Limb (tissue), 2 donors: ENCODE data around the gene PLPP4.

Experiments used
- DNase-seq, 2 donors: peaks; one replicate each; pipeline ENCODE4 v3.0.0-alpha.2; 2016; ENCODE audit errors: extremely low spot score in 2 of 2

Gene PLPP4

GRCh38 chr10:120456143-120456625 lies 843 bp upstream of the PLPP4 start:
- no peak for DNase-seq

DNA sequence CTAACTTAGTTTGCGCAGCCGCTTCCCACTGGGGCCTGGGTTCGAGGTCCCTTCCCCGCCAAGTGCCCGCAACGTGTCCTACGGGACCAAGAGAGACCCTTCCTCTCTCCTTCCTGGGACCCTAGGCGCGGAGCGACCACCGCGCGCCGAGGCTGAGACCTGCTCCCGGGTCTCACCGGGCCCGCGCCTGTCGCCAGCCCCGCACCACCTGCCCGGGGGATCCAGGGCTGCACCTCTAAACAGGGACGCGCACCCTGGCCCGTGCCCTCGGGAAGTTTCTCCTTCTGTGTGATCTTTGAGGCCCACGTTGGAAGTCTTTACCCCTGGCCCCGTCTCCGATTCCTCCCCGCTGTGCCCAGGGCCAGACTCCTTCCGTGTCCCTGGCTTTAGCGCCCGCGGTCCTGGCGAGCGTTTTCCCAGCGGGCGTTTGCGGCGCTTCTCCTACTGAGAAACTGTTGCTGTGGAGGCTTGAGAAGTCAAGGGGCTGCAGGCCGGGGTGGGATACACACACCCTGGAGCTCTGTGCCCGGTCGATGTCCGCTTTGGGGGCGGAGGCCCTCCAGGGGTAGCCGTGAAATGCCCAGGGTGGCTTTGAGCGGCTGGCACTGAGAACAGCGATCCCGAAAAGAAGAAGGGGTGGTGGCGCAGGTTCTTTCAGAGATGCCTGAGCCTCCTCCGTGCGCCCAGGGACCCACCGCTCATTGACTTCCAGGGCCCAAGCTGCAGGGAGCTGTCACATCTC lies 575 bp downstream of the PLPP4 start:
- peak in 1 of 2 donors; percentile 36 for DNase-seq

- no peak for DNase-seq
Observed at GRCh38 chr10:120458432-120458831, 1.4 kb downstream of the PLPP4 start.

DNA sequence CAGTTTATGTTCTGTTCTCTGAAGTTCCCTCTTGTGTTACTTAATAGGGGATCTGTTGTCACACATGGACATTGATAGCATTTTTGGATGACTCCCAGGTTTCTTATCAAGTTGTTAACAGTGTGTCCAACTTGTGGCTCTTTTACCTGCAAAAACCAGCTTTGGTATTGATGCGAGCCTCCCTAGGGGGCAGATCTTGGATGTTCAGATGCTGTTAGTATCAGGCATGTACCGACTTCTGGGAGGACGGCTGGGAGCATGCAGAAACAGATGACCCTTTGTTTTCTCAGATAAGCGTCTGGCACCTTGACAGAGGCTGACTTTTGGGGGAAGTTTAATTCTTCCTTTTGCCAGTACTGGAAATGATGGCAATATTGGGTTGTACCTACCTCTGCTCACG lies 2.2 kb downstream of the PLPP4 start:
- no peak for DNase-seq

DNA sequence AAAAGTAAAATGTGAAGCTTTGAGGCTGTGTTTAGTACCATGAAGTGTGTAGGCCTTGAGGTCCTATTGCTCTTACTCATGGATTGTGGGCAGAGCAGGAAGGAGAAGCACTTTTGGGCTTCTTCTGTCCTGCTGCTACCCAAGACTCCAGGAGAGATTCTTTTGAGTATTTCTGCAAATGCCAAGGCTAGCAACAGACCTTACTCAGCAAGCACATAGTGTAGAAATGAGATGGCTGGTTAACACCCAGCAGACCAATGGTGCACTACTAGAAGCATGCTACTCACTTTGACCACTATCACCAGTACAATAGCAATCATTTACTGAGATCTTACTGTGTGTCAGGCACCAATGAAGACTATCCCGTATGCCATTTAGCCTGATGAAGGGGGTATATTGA lies 3.2 kb downstream of the PLPP4 start:
- DNase-seq: no peak

DNA sequence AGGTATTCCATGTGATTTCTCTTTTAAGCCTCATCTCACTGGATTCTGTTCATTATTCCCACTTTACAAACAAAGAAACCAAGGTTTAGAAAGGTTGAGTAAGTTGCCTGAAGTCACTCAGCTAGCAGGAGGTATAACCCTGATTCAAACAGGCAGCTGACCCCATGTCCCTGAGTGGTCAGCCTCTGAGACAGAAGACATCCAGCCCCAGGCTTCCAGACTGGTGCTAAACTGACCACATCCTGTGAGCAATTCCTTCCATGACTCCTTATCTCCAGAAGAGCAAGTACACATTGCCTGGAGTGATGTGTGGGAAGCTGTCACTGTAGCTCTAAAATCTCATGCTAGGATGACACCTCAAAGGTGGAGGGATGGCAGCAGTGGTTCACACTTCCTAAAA lies 3.7 kb downstream of the PLPP4 start:
- DNase-seq: no peak

GRCh38 chr10:120462018-120462682 lies 5.1 kb downstream of the PLPP4 start:
- DNase-seq: no peak

DNA sequence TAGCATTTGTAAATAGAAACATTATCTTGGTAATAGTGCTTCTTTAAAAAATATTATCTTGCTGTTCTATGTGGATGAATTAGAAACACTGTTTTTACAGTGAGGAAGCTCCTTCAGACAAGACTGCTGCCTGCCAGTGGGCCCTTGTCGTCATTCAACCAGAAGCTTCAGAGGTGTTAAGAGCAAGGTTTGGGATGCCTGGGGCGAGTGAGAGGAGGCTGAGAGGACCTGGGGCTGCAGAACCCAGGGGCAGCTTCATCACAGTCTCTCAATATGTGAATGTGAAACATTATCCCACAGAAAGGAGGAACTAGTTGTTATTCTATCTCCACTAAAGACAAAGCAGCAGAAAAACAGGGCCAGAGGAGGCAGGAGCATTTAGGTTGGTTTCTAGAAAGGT lies 8.1 kb downstream of the PLPP4 start:
- DNase-seq: no peak

DNA sequence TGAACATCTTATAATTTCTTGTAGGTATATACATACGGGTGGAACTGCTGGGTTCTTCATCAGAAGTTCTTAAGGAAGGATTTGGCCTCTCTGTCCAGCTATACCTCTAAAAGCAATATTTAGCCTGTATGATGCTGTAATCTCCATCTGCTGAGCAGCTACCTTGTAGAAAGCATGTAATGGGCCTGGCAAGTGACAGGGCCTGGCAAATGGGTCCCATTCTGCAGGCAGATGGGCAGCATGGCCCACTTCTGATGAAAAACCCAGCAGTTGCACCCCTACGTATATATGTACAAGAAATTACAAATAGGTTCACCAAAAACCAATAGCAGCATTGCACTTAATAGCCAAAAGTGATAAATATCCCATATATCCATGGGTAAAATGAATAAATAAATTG lies 9.0 kb downstream of the PLPP4 start:
- no peak for DNase-seq

GRCh38 chr10:120473593-120473992 lies 16.6 kb downstream of the PLPP4 start:
- no peak for DNase-seq

DNA sequence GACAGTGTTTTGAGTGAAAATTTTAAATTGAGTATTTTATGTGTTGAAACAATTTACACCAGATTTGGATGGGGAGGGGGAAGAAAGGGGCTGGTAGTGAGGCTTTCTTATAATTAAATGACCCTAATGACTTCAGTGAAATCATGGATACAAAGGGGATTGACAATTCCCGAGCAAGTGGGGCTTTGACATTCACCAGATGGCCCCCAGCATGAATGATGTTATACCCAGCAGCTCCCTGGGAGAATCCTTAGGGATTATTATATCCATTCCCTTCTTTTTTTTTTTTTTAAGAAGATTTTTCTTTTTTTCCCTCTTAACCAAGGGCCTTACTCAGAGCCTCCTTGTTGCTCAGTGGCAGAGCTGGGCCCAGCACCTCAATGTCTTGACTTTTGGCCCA lies 17.9 kb downstream of the PLPP4 start:
- no peak for DNase-seq

- no peak for DNase-seq
Observed at GRCh38 chr10:120475844-120476791, 19.1 kb downstream of the PLPP4 start.

- DNase-seq: no peak
Observed at GRCh38 chr10:120477021-120477742, 20.2 kb downstream of the PLPP4 start.

DNA sequence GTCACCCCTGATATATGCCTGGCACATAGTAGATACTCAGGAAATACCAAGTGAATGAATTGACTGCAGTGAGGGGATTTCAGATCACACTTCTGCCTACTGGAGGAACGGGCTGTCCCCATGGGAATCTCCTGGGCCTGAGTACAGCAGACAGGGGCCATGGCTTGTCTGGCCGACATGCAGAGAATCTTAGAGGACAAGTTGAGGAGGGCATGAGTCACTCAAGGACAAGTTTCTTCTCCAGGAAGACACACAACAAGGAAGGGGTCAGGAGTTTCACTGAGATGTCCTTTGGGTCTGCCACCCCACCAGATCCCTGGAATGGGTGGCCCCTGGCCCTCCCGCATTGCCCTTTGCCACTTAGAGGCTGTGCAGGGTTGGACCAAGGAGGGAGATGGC lies 20.7 kb downstream of the PLPP4 start:
- no peak for DNase-seq

- DNase-seq: no peak
Observed at GRCh38 chr10:120478386-120478785, 21.4 kb downstream of the PLPP4 start.

DNA sequence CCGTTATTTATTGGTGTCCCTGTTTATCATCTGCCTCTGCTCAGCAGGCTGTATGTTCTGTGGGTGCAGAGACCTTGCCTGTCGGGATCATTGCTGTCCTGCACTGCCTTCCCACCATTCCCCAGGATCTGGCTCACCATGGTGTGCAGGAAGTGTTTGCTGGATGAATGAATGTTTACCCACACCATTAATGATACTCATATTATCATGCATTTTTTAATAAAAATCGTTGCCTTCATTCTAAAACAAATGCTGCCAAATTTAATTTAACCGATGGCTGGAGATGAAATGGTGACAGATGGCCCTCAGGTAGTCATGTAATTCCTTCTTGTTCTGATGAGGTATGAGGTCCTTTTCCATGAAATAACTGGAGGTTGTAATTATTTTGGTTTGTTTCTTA lies 22.5 kb downstream of the PLPP4 start:
- DNase-seq: no peak

GRCh38 chr10:120480065-120480600 lies 23.1 kb downstream of the PLPP4 start:
- DNase-seq: no peak

DNA sequence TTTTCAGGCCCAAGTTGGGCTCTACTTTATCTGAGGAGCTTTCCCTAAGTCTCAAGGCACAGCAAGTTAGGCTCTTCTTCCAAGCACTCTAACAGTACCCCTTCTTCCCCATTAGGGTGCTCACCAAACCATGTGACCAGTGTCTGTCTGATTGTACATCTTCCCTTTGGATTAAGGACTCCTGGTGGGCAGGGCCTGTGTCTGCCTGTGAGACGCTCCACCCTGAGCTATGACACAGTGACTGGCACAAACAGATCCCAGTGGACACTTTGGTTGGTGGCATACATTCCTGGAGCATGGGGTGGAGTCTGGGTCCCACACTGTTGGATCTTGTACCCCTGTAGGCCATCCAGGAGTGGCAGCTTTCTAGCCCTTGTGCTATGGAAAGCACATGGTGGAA lies 23.8 kb downstream of the PLPP4 start:
- no peak for DNase-seq

GRCh38 chr10:120483006-120483405 lies 26.0 kb downstream of the PLPP4 start:
- no peak for DNase-seq

DNA sequence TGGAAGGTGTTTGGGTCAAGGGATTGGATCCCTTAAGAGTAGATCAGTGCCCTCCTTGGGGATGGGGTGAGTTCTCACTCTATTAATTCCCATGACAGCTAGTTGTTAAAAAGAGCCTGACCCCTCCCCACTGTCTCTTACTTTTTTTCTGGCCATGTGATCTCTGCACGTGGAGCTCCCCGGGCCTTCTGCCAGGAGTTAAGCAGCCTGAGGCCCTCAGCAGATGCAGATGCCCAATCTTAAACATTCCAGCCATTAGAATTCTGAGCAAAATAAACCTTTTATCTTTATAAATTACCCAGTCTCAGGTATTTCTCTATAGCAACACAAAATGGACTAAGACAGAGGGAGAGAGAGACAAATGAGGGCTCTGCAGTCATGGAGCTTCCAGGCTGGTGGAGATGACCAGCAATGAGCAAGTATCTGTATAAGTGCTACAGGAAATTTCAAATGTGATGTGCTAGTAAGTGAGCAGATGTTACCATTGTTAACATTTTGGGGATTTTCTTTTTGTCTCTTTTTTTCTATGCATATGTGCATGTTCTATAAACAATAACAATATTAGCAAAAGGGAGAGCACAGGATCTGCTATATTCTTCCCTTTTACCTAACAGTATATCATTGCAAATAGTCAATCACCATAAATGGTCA lies 26.7 kb downstream of the PLPP4 start:
- no peak for DNase-seq

GRCh38 chr10:120485946-120486345 lies 28.9 kb downstream of the PLPP4 start:
- no peak for DNase-seq
